GM12878 (cell line): Measurements from ENCODE around the gene BARX2. TPM values are rescaled to one million over a fixed set of nuclear protein-coding genes. Genes with fewer than 3 reads are reported as not detected.

Experiments used
- ATAC-seq: fragments of 200-7000 bp; cut with Tn5 transposase; 3 replicates; pipeline ENCODE4 v1.9.1; 2020; ENCODE audit warnings: mild to moderate bottlenecking, moderate library complexity
- BruUV-seq: library from RNA; stranded (reverse); fragments of 400-500 nt; replicated peaks from 2 replicates; lab custom pipeline; 2021; lab: Mats Ljungman, UMichigan
- CTCF ChIA-PET: fragments of 300-600 bp; sonication (Branson Sonifier 250); formaldehyde crosslinking; extraction: SDS; loops from one replicate; lab custom pipeline; 2021; ENCODE audit warnings: inconsistent platforms; lab: Yijun Ruan, JAX
- POLR2A ChIA-PET: fragments of 350-600 bp; formaldehyde crosslinking; extraction: SDS; loops from one replicate; lab custom pipeline; 2021; ENCODE audit warnings: inconsistent platforms; lab: Charles Lee
- RAD21 ChIA-PET: fragments of 300-600 bp; sonication (Branson Sonifier 250); formaldehyde crosslinking; loops from one replicate; lab custom pipeline; 2023; ENCODE audit warnings: antibody characterized with exemption; ENCODE audit not compliant: unreplicated experiment; lab: Charles Lee
- SMC1A ChIA-PET: fragments of 300-600 bp; sonication (Branson Sonifier 250); formaldehyde crosslinking; loops from one replicate; lab custom pipeline; 2023; ENCODE audit not compliant: unreplicated experiment, uncharacterized antibody; lab: Charles Lee
- DNase-seq: peaks from one replicate; pipeline ENCODE4 v3.0.0-alpha.2; 2011; ENCODE audit warnings: low read depth, low spot score
- FAIRE-seq: peaks from 3 replicates; lab custom pipeline; 2011; peaks lifted over from hg19 to GRCh38; lab: Jason Lieb, UNC
- H2AFZ ChIP-seq: 2 replicates; pipeline ENCODE4 v1.6.0; 2011; ENCODE audit warnings: low read depth, low read length, control low read depth; ENCODE audit not compliant: control insufficient read depth
- H3K27ac ChIP-seq: 2 replicates; pipeline ENCODE4 v1.5.1; 2011; ENCODE audit warnings: control low read depth; ENCODE audit not compliant: control insufficient read depth, insufficient read depth
- H3K27me3 ChIP-seq, 2 experiments: replicated peaks in 1 of 2; 2 replicates each; pipeline versions ENCODE4 v1.6.0 to v1.6.1; 2011; ENCODE audit warnings: low read length in 1 of 2; ENCODE audit not compliant: control insufficient read depth in 2 of 2, insufficient read depth in 2 of 2
- H3K36me3 ChIP-seq, 2 experiments: 2 replicates each; pipeline ENCODE4 v1.5.1; 2011; ENCODE audit warnings: low read length in 1 of 2; ENCODE audit not compliant: control insufficient read depth in 2 of 2, insufficient read depth in 2 of 2
- H3K4me1 ChIP-seq: 2 replicates; pipeline ENCODE4 v1.6.1; 2011; ENCODE audit warnings: mild to moderate bottlenecking, low read length, moderate library complexity, mixed read lengths; ENCODE audit not compliant: control insufficient read depth, insufficient read depth
- H3K4me2 ChIP-seq: 2 replicates; pipeline ENCODE4 v1.6.0; 2011; ENCODE audit warnings: control low read depth; ENCODE audit not compliant: control insufficient read depth, insufficient read depth
- H3K4me3 ChIP-seq: fragments of 200-600 bp; sonication (generic); 2 replicates; pipeline ENCODE4 v1.5.1; 2016
- H3K79me2 ChIP-seq: 2 replicates; pipeline ENCODE4 v1.6.0; 2011; ENCODE audit warnings: low read length; ENCODE audit not compliant: control insufficient read depth, insufficient read depth
- H3K9ac ChIP-seq: 2 replicates; pipeline ENCODE4 v1.8.0; 2011; ENCODE audit warnings: low read length, control low read depth, mixed read lengths; ENCODE audit not compliant: control insufficient read depth, insufficient read depth
- H3K9me3 ChIP-seq: replicated peaks from 3 replicates; pipeline ENCODE4 v1.5.1; 2011; ENCODE audit warnings: mild to moderate bottlenecking, low read length; ENCODE audit not compliant: control insufficient read depth, insufficient read depth
- H4K20me1 ChIP-seq: 2 replicates; pipeline ENCODE4 v1.6.0; 2011; ENCODE audit not compliant: control insufficient read depth, insufficient read depth
- ATF7 ChIP-seq: fragments of 450-650 bp; IDR thresholded peaks from 2 replicates; pipeline ENCODE4 v1.6.1; 2016; ENCODE audit warnings: low read depth, mild to moderate bottlenecking
- FOXK2 ChIP-seq: fragments of 450-650 bp; IDR thresholded peaks from 2 replicates; pipeline ENCODE4 v1.6.1; 2017; ENCODE audit warnings: mild to moderate bottlenecking, moderate library complexity
- IRF4 ChIP-seq: IDR thresholded peaks from 2 replicates; pipeline ENCODE4 v1.6.1; 2011; ENCODE audit warnings: low read depth, low read length
- MYB ChIP-seq: fragments of 150-350 bp; IDR thresholded peaks from 2 replicates; pipeline ENCODE4 v1.6.1; 2014; ENCODE audit warnings: mild to moderate bottlenecking, low read depth, low read length, borderline replicate concordance
- NR2C1 ChIP-seq: fragments of 450-650 bp; IDR thresholded peaks from 2 replicates; pipeline ENCODE4 v1.6.1; 2017; ENCODE audit warnings: antibody characterized with exemption, mild to moderate bottlenecking, moderate library complexity
- NRF1 ChIP-seq: conservative IDR thresholded peaks from 2 replicates; pipeline ENCODE4 v1.6.1; 2011; ENCODE audit warnings: mild to moderate bottlenecking, low read depth, low read length, improper control_type of control experiment
- RAD21 ChIP-seq: IDR thresholded peaks from 2 replicates; pipeline ENCODE4 v1.6.1; 2011; ENCODE audit warnings: mild to moderate bottlenecking, low read depth, low read length, moderate library complexity; ENCODE audit not compliant: insufficient read depth
- SIN3A ChIP-seq: IDR thresholded peaks from 2 replicates; pipeline ENCODE4 v1.6.1; 2012; ENCODE audit warnings: low read depth, low read length, improper control_type of control experiment
- SPI1 ChIP-seq: IDR thresholded peaks from 2 replicates; pipeline ENCODE4 v1.6.1; 2011; ENCODE audit warnings: low read depth, mild to moderate bottlenecking, low read length, moderate library complexity, borderline replicate concordance; ENCODE audit not compliant: insufficient read depth
- SRF ChIP-seq, 2 experiments: IDR thresholded peaks; 2 replicates each; pipeline ENCODE4 v1.6.1; 2011; ENCODE audit warnings: low read depth in 2 of 2, low read length in 2 of 2, mild to moderate bottlenecking in 1 of 2, moderate library complexity in 1 of 2
- SUPT20H ChIP-seq: IDR thresholded peaks from 2 replicates; pipeline ENCODE4 v1.6.1; 2011; ENCODE audit warnings: low read depth, mild to moderate bottlenecking, low read length, moderate library complexity, borderline replicate concordance; ENCODE audit not compliant: control insufficient read depth
- WGBS: methylation state at CpG from one replicate; pipeline ENCODE4 v1.1.6; 2016; ENCODE audit warnings: low lambda C conversion rate; ENCODE audit not compliant: insufficient replicate concordance, insufficient coverage; ENCODE audit errors: missing lambda C conversion rate; 5-methylcytosine and 5-hydroxymethylcytosine counted together
- in situ Hi-C: fragments of 300-500 bp; cut with MboI; formaldehyde crosslinking; loops from 9 replicates; pipeline ENCODE4 v1.14.3; 2018; ENCODE audit warnings: mixed read lengths
- intact Hi-C: fragments of 100-400 bp; cut with micrococcal nuclease; formaldehyde crosslinking; loops from one replicate; pipeline ENCODE4 v1.14.2; 2022; ENCODE audit not compliant: unreplicated experiment
- polyA plus RNA-seq, 11 experiments: library from polyadenylated mRNA; depleted of rRNA in 4 of 11; unstranded in 6 of 11; stranded (reverse) in 5 of 11; fragments of >200 nt; fragmentation: Nextera tagmentation in 4 of 11; fragmentation: Illumina TruSeq in 1 of 11; extraction: Ambion mirVana in 4 of 11; extraction: Trizol in 1 of 11; gene quantifications; 1 replicate in 1 of 11; 2 replicates in 10 of 11; pipeline versions ENCODE4 v1.2.1 to v1.2.3, GENCODE V29; 2011 to 2016; ENCODE audit warnings: inconsistent platforms in 2 of 11, missing spikeins in 2 of 11, low read depth in 1 of 11
- total RNA-seq, 4 experiments: library from RNA; depleted of rRNA in 3 of 4; stranded (reverse); fragments of >200 nt in 3 of 4; fragmentation: Illumina TruSeq in 1 of 4; extraction: Trizol in 1 of 4; gene quantifications; 2 replicates each; pipeline versions ENCODE4 v1.2.1 to v1.2.3, GENCODE V29; 2013 to 2021
- TF ChIP-seq, protein P1 (sequence below): fragments of 450-650 bp; IDR thresholded peaks from 2 replicates; pipeline ENCODE4 v1.6.1; 2017; ENCODE audit warnings: mild to moderate bottlenecking, moderate library complexity
- TF ChIP-seq, protein P2 (sequence below): fragments of 150-350 bp; IDR thresholded peaks from 2 replicates; pipeline ENCODE4 v1.6.1; 2014; ENCODE audit warnings: mild to moderate bottlenecking, low read depth, low read length

The BARX2 gene
- total and polyA plus RNA-seq, 10 of the 15 experiments (the other 5 are each of a cell fraction or from before 2014, with no cell fraction given), result 0.07 to 0.84 TPM; not detected in 8

DNA sequence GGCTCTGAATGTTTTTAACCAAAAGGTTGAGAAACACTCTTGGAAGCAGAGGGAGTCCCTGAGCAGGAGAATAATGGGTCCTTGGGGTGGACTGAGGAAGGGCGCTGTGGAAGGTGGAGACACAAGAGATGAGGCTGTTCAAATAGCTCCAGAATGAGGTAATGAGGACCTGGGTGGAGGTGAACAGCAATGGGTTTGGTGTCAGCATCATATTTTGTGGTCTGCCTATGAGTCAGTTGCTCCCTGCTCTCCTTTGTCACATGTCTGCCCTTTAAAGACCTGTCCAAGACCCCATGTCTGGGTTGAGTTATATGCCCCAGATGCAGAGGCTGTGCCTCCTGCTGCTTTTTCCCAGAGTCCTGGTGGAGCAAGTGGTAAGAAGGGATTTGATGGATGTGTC, 113.6 kb downstream of the BARX2 start:
- TF ChIP-seq RAD21, result no peak
- TF ChIP-seq NR2C1, result no peak
- TF ChIP-seq SRF (IDR thresholded peaks at IDR 0.05; ENCODE audit: low read depth in 2 of 2, low read length in 2 of 2), result no peak
- TF ChIP-seq FOXK2, result no peak
- no peak for TF ChIP-seq NRF1
- TF ChIP-seq IRF4, result no peak
- TF ChIP-seq, protein P1, sequence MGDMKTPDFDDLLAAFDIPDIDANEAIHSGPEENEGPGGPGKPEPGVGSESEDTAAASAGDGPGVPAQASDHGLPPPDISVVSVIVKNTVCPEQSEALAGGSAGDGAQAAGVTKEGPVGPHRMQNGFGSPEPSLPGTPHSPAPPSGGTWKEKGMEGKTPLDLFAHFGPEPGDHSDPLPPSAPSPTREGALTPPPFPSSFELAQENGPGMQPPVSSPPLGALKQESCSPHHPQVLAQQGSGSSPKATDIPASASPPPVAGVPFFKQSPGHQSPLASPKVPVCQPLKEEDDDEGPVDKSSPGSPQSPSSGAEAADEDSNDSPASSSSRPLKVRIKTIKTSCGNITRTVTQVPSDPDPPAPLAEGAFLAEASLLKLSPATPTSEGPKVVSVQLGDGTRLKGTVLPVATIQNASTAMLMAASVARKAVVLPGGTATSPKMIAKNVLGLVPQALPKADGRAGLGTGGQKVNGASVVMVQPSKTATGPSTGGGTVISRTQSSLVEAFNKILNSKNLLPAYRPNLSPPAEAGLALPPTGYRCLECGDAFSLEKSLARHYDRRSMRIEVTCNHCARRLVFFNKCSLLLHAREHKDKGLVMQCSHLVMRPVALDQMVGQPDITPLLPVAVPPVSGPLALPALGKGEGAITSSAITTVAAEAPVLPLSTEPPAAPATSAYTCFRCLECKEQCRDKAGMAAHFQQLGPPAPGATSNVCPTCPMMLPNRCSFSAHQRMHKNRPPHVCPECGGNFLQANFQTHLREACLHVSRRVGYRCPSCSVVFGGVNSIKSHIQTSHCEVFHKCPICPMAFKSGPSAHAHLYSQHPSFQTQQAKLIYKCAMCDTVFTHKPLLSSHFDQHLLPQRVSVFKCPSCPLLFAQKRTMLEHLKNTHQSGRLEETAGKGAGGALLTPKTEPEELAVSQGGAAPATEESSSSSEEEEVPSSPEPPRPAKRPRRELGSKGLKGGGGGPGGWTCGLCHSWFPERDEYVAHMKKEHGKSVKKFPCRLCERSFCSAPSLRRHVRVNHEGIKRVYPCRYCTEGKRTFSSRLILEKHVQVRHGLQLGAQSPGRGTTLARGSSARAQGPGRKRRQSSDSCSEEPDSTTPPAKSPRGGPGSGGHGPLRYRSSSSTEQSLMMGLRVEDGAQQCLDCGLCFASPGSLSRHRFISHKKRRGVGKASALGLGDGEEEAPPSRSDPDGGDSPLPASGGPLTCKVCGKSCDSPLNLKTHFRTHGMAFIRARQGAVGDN, result no peak
- TF ChIP-seq SIN3A, result no peak
- no peak for TF ChIP-seq ATF7
- TF ChIP-seq, protein P2, sequence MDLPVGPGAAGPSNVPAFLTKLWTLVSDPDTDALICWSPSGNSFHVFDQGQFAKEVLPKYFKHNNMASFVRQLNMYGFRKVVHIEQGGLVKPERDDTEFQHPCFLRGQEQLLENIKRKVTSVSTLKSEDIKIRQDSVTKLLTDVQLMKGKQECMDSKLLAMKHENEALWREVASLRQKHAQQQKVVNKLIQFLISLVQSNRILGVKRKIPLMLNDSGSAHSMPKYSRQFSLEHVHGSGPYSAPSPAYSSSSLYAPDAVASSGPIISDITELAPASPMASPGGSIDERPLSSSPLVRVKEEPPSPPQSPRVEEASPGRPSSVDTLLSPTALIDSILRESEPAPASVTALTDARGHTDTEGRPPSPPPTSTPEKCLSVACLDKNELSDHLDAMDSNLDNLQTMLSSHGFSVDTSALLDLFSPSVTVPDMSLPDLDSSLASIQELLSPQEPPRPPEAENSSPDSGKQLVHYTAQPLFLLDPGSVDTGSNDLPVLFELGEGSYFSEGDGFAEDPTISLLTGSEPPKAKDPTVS, result no peak
- no peak for TF ChIP-seq SPI1
- TF ChIP-seq MYB, result no peak
- no peak for TF ChIP-seq SUPT20H
- ATAC-seq (no peak), FAIRE-seq (no peak), DNase-seq (no peak)
- Histone ChIP-seq H3K4me2 (no peak overlapping the region), H3K9me3 (no peaks in the 10 kb centered on the region), H4K20me1 (no peaks in the 10 kb centered on the region), H3K27ac (no peak overlapping the region), H3K9ac (no peak overlapping the region), H3K36me3 (no peaks in the 10 kb centered on the region), H3K27me3 (no peaks in the 10 kb centered on the region; a peak in 1 of 4 replicates), H3K4me1 (no peaks in the 10 kb centered on the region), H3K4me3 (no peak overlapping the region), H3K79me2 (no peaks in the 10 kb centered on the region), H2AFZ (no peak overlapping the region)
- in situ Hi-C loops (no loop called here), intact Hi-C loops (no loop called here)
- 0% methylated on average over 1 of the region's 1 CpG for WGBS
- ChIA-PET RAD21 (no interaction called here), CTCF (no interaction called here), SMC1A (no interaction called here), POLR2A (no interaction called here)
- BruUV-seq, result no TSS peak
